Measurements from ENCODE around the gene PIK3C2G.

PIK3C2G gene

DNA sequence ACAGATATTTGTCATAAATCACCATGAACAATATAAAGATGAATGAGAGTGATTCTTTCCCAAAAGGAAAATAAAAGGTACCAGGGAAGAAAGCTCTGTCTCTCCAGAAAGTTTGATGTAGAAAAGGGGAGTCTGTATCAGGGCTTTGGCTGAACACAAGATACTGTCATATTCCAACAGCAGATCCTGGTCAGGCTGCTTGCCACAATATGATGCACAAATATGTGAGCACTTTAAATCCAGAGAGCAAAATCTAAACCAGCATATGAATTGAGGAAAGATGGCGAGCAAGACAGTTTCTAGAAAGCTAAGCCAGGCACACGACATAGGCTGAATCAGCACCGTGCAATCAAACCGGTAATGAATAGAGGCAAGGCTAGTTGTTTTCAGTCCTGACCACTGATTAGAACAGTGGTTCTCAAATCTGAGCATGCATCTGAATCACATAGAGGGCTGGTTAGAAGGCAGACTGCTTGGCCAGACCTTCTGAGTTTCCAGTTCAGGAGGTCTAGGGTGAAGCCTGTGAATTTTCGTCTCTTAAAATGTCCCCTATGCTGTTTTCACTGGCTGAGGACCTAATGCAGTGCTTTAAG is 415.8 kb downstream of the PIK3C2G start:
- Histone ChIP-seq H3K4me3 (ENCODE audit: low read depth, low read length) (no peak overlapping the region), H3K79me1 (ENCODE audit: low read length) (no peaks in the 10 kb centered on the region), H3K27ac (ENCODE audit: low read depth, low read length) (no peak overlapping the region), H3K23ac (ENCODE audit: low read length) (peak overlapping the region; percentile 86), H3K4me1 (ENCODE audit: control insufficient read depth in 1 of 2, insufficient read depth in 2 of 2, low read length in 2 of 2) (no peaks in the 10 kb centered on the region), H4K12ac (ENCODE audit: low read depth, low read length) (no peak overlapping the region), H2BK5ac (ENCODE audit: low read depth, low read length, poor library complexity) (no peak overlapping the region), H2AK5ac (ENCODE audit: low read length) (no peak overlapping the region), H3K18ac (ENCODE audit: low read length) (no peak overlapping the region), H3K4me2 (ENCODE audit: low read length) (no peak overlapping the region), H4K91ac (ENCODE audit: low read depth, low read length) (no peak overlapping the region), H3K9me3 (ENCODE audit: insufficient read depth, low read depth, low read length) (no peaks in the 10 kb centered on the region), H4K8ac (ENCODE audit: low read depth, low read length) (no peak overlapping the region), H3K27me3 (ENCODE audit: insufficient read depth, low read length) (no peaks in the 10 kb centered on the region), H2BK12ac (ENCODE audit: low read length) (no peak overlapping the region), H3K4ac (ENCODE audit: low read depth, low read length) (no peak overlapping the region), H3K36me3 (ENCODE audit: control insufficient read depth in 1 of 2, insufficient read depth in 2 of 2, low read length in 2 of 2) (no peaks in the 10 kb centered on the region), H2BK120ac (ENCODE audit: insufficient read depth, low read length, poor library complexity) (no peak overlapping the region), H2AFZ (ENCODE audit: insufficient read depth, low read length, poor library complexity) (no peak overlapping the region), H3K9ac (ENCODE audit: low read length) (no peak overlapping the region), H3K14ac (ENCODE audit: low read length) (no peak overlapping the region), H3K79me2 (ENCODE audit: control insufficient read depth, insufficient read depth, low read length, poor library complexity) (no peaks in the 10 kb centered on the region)
- no peak for DNase-seq
- no CpG with 5 or more reads among the region's 5 CpGs for WGBS (ENCODE audit: extremely low coverage, insufficient coverage, insufficient read length)

DNA sequence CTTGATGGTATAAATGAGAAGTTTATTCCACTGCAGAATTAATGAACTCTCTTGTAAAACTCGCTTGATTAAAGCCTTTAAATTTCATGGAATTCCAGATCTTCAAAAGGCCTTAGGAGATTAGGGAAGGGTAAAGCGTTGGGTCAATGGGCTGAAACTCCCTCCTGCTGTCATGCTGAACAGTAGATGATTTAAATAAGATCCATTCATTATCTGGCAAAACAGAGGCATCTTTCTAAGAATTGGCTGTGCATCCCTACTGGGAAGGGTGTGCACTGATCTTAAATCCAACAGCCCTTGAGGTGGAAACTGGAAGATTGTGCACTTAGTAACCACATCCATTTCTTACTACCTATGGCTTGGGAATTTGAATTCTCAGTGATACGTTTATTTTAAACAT is 420.5 kb downstream of the PIK3C2G start:
- H4K8ac ChIP-seq (ENCODE audit: low read depth, low read length) = no peak overlapping the region
- H2BK5ac ChIP-seq (ENCODE audit: low read depth, low read length, poor library complexity) = no peak overlapping the region
- H2AFZ ChIP-seq (ENCODE audit: insufficient read depth, low read length, poor library complexity) = no peak overlapping the region
- no peak overlapping the region for H3K4me3 ChIP-seq (ENCODE audit: low read depth, low read length)
- no peak overlapping the region for H4K12ac ChIP-seq (ENCODE audit: low read depth, low read length)
- H3K4me1 ChIP-seq (ENCODE audit: control insufficient read depth in 1 of 2, insufficient read depth in 2 of 2, low read length in 2 of 2) = no peaks in the 10 kb centered on the region
- H3K36me3 ChIP-seq (ENCODE audit: control insufficient read depth in 1 of 2, insufficient read depth in 2 of 2, low read length in 2 of 2) = no peaks in the 10 kb centered on the region
- no peak overlapping the region for H3K27ac ChIP-seq (ENCODE audit: low read depth, low read length)
- H2BK12ac ChIP-seq (ENCODE audit: low read length) = no peak overlapping the region
- no peak overlapping the region for H3K14ac ChIP-seq (ENCODE audit: low read length)
- no peaks in the 10 kb centered on the region for H3K79me2 ChIP-seq (ENCODE audit: control insufficient read depth, insufficient read depth, low read length, poor library complexity)
- no peaks in the 10 kb centered on the region for H3K9me3 ChIP-seq (ENCODE audit: insufficient read depth, low read depth, low read length)
- H3K9ac ChIP-seq (ENCODE audit: low read length) = no peak overlapping the region
- no peaks in the 10 kb centered on the region for H3K27me3 ChIP-seq (ENCODE audit: insufficient read depth, low read length)
- no peaks in the 10 kb centered on the region for H3K79me1 ChIP-seq (ENCODE audit: low read length)
- no peak for DNase-seq
- H3K18ac ChIP-seq (ENCODE audit: low read length) = no peak overlapping the region
- no peak overlapping the region for H2BK120ac ChIP-seq (ENCODE audit: insufficient read depth, low read length, poor library complexity)
- H4K91ac ChIP-seq (ENCODE audit: low read depth, low read length) = no peak overlapping the region
- WGBS (ENCODE audit: extremely low coverage, insufficient coverage, insufficient read length) = no CpG with 5 or more reads among the region's 3 CpGs
- no peak overlapping the region for H3K4ac ChIP-seq (ENCODE audit: low read depth, low read length)
- no peak overlapping the region for H2AK5ac ChIP-seq (ENCODE audit: low read length)
- H3K4me2 ChIP-seq (ENCODE audit: low read length) = no peak overlapping the region
- H3K23ac ChIP-seq (ENCODE audit: low read length) = no peak overlapping the region

DNA sequence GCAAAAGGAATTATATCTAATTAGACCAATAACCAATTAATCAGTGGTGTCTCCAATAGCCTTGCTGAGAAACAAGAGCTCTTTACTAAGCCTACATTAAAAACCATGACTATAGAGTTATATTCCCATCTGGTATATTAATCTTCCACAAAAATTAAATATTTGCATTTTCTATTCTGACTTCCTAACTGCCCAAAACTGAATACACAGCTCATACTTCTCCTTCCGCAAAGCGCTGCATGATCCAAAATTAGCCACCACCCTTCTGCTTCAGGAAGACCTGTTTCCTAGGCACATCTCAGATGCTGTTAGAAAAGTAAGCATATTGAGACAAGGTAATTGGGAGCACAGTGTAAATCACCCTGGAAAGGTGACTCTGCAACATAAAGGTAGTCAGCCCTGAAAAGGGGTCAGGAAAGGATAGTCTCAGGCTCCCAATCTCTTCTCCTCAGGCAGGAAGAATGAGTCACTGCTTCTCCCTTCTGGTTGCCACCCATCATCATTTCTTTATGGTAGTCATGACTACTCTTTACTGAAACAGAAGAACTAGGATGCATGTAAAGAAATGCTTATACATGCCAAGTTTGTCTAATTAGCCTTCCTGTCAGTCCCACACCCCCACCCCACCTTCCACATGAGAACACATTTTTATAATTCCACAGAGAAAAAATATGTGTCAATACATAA is 422.2 kb downstream of the PIK3C2G start:
- Histone ChIP-seq H4K91ac (ENCODE audit: low read depth, low read length) (no peak overlapping the region), H3K27ac (ENCODE audit: low read depth, low read length) (no peak overlapping the region), H4K12ac (ENCODE audit: low read depth, low read length) (no peak overlapping the region), H3K9ac (ENCODE audit: low read length) (no peak overlapping the region), H4K8ac (ENCODE audit: low read depth, low read length) (no peak overlapping the region), H3K79me1 (ENCODE audit: low read length) (no peaks in the 10 kb centered on the region), H3K27me3 (ENCODE audit: insufficient read depth, low read length) (no peaks in the 10 kb centered on the region), H3K4ac (ENCODE audit: low read depth, low read length) (no peak overlapping the region), H3K4me2 (ENCODE audit: low read length) (no peak overlapping the region), H2BK12ac (ENCODE audit: low read length) (no peak overlapping the region), H3K36me3 (ENCODE audit: control insufficient read depth in 1 of 2, insufficient read depth in 2 of 2, low read length in 2 of 2) (no peaks in the 10 kb centered on the region), H2AFZ (ENCODE audit: insufficient read depth, low read length, poor library complexity) (no peak overlapping the region), H3K4me3 (ENCODE audit: low read depth, low read length) (no peak overlapping the region), H2AK5ac (ENCODE audit: low read length) (no peak overlapping the region), H3K23ac (ENCODE audit: low read length) (no peak overlapping the region), H2BK5ac (ENCODE audit: low read depth, low read length, poor library complexity) (no peak overlapping the region), H3K18ac (ENCODE audit: low read length) (no peak overlapping the region), H3K79me2 (ENCODE audit: control insufficient read depth, insufficient read depth, low read length, poor library complexity) (no peaks in the 10 kb centered on the region), H3K9me3 (ENCODE audit: insufficient read depth, low read depth, low read length) (no peaks in the 10 kb centered on the region), H3K4me1 (ENCODE audit: control insufficient read depth in 1 of 2, insufficient read depth in 2 of 2, low read length in 2 of 2) (no peaks in the 10 kb centered on the region), H2BK120ac (ENCODE audit: insufficient read depth, low read length, poor library complexity) (no peak overlapping the region), H3K14ac (ENCODE audit: low read length) (no peak overlapping the region)
- no CpG with 5 or more reads among the region's 2 CpGs for WGBS (ENCODE audit: extremely low coverage, insufficient coverage, insufficient read length)
- peak in 1 of 2 donors; percentile 3 for DNase-seq

DNA sequence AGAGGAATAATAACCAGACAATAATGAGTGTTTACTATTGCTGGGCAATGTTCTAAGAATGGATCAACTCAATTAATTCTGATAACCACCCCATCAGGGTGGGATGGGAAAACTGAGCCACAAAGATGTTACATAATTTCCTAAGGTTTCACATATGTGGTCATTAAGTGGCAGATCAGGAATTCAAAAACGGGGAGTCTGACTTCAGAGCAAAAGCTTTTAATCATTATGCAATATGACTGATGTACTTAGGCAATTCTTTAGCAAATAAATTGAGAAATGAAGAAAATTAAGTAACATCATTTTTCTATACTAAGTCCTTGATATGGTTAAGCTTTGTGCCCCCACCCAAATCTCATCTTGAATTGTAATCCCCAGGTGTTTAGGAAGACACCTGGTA is 423.1 kb downstream of the PIK3C2G start:
- H4K12ac ChIP-seq (ENCODE audit: low read depth, low read length) = no peak overlapping the region
- H3K27me3 ChIP-seq (ENCODE audit: insufficient read depth, low read length) = no peaks in the 10 kb centered on the region
- H3K18ac ChIP-seq (ENCODE audit: low read length) = no peak overlapping the region
- no peak overlapping the region for H3K4me2 ChIP-seq (ENCODE audit: low read length)
- no peak overlapping the region for H2BK120ac ChIP-seq (ENCODE audit: insufficient read depth, low read length, poor library complexity)
- no peak overlapping the region for H3K27ac ChIP-seq (ENCODE audit: low read depth, low read length)
- no peak overlapping the region for H3K4me3 ChIP-seq (ENCODE audit: low read depth, low read length)
- H3K9ac ChIP-seq (ENCODE audit: low read length) = no peak overlapping the region
- no peak overlapping the region for H2BK12ac ChIP-seq (ENCODE audit: low read length)
- H3K14ac ChIP-seq (ENCODE audit: low read length) = no peak overlapping the region
- DNase-seq = no peak
- no peaks in the 10 kb centered on the region for H3K79me1 ChIP-seq (ENCODE audit: low read length)
- H3K36me3 ChIP-seq (ENCODE audit: control insufficient read depth in 1 of 2, insufficient read depth in 2 of 2, low read length in 2 of 2) = no peaks in the 10 kb centered on the region
- H3K4ac ChIP-seq (ENCODE audit: low read depth, low read length) = no peak overlapping the region
- H2AK5ac ChIP-seq (ENCODE audit: low read length) = no peak overlapping the region
- H4K8ac ChIP-seq (ENCODE audit: low read depth, low read length) = no peak overlapping the region
- no peaks in the 10 kb centered on the region for H3K9me3 ChIP-seq (ENCODE audit: insufficient read depth, low read depth, low read length)
- H4K91ac ChIP-seq (ENCODE audit: low read depth, low read length) = no peak overlapping the region
- no peak overlapping the region for H2BK5ac ChIP-seq (ENCODE audit: low read depth, low read length, poor library complexity)
- no peaks in the 10 kb centered on the region for H3K79me2 ChIP-seq (ENCODE audit: control insufficient read depth, insufficient read depth, low read length, poor library complexity)
- no peak overlapping the region for H3K23ac ChIP-seq (ENCODE audit: low read length)
- WGBS (ENCODE audit: extremely low coverage, insufficient coverage, insufficient read length) = no CpG with 5 or more reads among the region's 1 CpG
- H2AFZ ChIP-seq (ENCODE audit: insufficient read depth, low read length, poor library complexity) = no peak overlapping the region
- no peaks in the 10 kb centered on the region for H3K4me1 ChIP-seq (ENCODE audit: control insufficient read depth in 1 of 2, insufficient read depth in 2 of 2, low read length in 2 of 2)
